HG03354 (cell line): Measurements from ENCODE around the gene NOSIP.

Experiments used
- ATAC-seq: cut with Tn5 transposase; IDR thresholded peaks from one replicate; pipeline ENCODE4 v1.9.1; 2021; ENCODE audit warnings: mild to moderate bottlenecking; ENCODE audit not compliant: unreplicated experiment, poor library complexity, severe bottlenecking

NOSIP gene

GRCh38 chr19:49595819-49596404 is 15.6 kb upstream of the NOSIP start:
- no peak for ATAC-seq

GRCh38 chr19:49594993-49595818 is 14.8 kb upstream of the NOSIP start:
- ATAC-seq: no peak

DNA sequence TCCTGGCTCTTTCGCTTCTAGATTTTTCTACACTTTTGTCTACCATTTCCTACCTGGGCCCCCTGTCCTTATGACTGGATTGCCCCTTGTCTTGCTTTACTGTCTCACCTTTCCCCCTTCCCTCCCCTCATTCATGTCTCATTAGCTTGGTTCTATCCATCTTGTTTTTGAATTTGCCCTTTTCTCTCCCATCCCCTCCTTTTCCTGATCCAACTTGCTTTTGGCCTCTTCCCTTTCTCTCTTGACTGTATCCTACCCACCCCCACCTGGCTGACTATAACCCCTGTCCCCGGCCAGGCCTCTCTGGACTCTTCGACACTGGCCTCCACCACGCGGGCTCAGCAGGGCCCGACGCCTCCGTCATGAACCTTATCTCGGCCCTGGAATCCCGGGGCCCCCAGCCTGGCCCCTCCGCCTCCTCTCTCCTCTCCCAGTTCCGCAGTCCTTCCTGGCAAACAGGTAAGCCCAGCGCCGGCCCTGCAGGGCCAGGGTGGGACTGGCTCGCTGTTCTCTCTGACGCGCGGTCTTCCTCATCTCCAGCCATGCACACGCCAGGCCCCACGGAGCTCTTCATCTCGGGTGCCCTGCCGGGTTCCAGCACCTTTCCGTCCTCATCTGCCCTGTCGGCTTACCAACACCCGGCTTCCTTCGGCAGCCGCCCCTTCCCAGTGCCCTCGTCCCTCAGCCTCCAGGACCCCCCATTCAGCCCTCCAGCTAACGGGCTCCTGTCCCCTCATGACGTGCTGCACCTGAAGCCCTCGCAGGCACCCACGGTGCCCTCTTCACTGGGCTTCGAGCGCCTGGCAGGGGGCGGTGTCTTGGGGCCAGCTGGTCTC is 14.0 kb upstream of the NOSIP start:
- no peak for ATAC-seq

- peak; percentile 41 for ATAC-seq
Observed at GRCh38 chr19:49593233-49594113, 13.1 kb upstream of the NOSIP start.

DNA sequence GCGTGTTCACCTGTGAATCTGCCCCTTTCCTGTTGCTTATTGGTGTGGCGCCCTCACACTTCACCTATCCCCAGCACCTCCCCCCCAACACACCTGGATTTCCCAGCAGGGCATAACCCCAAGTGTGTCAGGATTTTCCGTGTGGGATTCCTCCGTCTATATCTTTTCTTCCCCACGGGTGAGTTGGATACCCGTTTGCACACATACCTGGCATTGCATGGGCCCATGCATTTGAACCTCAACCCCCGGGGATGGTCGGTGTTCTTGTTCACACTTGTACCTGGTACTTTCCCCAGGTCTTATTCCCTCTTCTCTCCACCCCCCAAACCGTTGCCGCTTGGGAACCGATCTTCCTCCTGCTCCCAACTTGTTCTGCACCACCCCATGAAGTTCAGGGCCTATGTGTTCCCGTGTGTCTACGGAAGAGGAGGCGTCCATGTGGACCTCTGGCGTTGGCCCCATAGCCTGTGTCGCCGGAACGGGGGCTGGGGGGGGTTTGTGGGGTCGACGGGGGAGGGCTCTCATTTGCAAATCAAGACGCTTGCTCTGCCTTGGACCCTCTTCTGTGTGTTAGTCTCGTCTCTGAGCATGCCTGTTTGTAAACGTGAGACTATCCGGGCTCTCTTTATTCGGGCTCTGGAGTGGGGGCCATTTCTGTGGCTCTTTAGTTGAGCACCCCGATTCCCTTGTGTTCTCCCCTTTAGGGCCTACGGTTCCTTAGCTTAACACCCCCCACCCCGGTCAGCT is 12.3 kb upstream of the NOSIP start:
- no peak for ATAC-seq

DNA sequence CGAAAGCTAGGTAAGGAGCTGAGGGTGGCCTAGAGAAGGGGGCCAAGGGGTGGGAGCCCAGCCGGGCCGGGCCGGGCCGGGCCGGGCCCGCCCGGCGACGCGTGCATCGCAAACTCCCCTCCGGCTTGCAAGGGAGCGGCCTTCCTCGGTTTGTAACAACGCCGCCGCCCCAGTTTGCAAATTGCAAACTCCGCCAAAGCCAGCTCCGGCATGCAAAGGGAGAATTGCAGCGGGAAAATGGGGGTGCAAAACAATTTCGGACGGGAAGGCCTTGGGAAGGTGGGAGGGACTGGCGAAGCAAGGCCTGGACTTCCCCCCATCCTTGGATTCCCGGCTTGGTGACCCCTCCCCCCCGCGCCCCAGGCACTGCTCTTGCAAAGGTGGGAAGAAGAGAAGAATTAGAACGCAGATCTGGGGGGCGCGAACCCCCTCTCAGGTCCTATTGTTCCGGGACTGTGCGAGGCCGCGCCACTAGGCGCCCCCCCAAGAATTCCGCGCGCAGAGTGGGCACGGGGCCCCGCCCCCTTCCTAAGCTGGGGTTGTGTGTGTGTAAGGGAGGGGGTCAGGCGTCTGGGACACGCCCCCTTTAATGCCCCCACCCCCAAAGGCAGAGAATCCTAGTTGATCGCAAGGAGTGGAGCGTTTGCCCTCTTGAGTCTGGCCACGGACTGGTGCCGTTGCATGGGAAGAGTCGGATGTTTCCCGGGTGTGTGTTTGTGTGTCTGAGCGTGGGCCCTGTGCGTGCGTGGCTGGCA is 11.6 kb upstream of the NOSIP start:
- no peak for ATAC-seq

DNA sequence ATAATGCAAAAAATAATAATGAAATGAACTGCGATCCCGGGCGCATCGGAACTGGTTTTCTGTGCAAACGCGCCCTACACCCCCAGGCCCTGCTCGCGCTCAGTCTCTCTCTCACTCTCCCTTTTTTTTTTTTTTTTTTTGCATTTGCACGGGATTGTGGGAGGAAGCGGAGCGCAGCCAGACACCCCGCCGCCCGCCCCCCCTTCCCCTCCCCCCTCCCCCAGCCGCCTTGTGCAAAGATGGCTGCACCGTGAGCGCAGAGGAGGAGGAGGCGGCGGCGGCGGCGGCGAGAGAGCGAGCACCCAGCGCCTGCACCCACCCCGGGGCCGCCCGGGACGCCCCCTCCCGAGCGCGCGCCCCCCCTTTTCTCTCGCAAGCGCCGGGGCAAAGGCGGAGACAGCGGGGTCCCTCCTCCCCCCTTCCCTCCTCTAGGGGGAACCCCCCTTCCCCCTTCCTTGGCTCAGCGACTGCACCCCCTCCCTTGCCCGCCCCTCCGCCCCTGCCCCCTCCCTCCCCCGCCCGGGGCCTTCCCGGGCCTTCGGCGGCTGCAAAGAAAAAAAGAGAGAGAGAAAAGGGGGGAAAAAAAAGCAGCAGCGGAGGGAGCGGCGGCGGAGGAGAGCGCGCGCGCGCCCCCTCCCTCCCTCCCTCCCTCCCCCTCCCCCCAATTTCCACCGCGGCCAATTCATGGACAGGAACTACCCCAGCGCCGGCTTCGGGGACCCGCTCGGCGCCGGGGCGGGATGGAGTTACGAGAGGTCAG is 10.8 kb upstream of the NOSIP start, which contains the start of gene PRR12:
TSS of gene PRR12 (plus strand) at position 212 of the 760 bp plus-strand sequence. CDS start at position 685, 473 bp downstream.
- no peak for ATAC-seq

- ATAC-seq: peak; percentile 76
Observed at GRCh38 chr19:49590071-49590970, 10.0 kb upstream of the NOSIP start.

DNA sequence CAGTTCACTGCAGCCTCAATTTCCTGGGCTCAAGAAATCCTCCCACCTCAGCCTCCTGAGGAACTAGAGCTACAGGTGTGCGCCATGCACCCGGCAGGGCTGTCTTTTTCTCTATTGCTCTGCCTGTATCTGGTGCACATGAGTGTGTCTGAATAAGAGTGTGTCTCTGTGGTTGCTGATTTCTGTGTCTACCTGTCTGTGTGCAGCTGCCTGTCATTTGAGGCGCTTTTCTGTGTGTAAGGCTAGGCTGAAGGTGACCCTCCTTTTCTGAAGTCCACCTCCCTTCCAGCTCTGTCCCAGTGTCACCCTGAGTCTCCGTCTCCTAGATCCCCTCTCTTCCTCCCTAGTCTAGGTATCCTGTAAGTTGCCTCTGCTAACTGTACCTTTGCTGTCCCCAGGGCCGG is 9.1 kb upstream of the NOSIP start:
- ATAC-seq: no peak

DNA sequence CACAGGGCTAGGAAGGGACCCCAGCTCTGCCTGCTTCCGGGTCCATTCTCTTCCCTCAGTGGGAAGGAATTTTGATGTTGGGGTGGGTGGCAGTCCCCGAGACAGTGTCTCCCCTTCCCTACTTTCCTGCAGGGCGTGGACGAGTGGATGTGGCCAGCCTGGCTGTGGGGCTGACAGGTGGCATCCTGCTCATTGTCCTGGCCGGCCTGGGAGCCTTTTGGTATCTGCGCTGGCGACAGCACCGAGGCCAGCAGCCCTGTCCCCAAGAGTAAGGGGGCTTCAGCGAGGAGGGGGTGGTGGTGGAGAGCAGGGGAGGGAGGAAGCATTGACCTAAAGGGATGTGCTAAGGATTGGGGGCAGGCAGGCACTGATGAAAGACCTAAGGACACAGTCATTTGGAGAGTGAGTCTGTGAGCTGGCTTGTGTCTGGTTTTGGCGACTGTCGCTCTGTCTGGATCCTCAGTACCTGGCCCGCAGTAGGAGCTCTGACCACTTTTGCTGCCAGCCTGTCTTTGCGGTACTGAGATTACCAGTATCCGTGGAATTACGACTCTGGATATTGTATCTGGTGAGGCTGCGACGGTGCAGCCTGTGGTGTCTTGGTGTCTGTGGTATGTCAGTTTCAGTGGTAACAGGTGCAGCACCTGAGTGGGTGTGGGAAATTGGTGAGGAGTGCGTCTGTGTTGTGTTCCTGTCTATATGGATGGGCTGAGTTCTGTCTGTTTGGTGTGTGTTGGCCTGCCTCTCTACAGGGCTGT is 8.2 kb upstream of the NOSIP start:
- no peak for ATAC-seq

DNA sequence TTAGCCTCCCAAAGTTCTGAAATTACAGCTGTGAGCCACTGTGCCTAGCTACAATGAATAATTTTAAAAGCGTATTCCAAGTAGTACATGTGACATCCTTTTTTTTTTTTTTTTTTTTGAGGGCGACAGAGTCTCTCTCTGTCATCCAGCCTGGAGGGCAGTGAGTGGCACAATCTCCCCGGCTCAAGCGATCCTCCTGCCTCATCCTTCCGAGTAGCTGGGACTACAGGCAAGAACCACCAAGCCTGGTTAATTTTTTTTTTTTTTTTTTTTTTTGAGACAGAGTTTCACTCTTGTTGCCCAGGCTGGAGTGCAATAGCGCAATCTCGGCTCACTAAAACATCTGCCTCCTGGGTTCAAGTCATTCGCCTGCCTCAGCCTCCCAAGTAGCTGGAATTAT is 6.9 kb upstream of the NOSIP start:
- ATAC-seq: no peak

DNA sequence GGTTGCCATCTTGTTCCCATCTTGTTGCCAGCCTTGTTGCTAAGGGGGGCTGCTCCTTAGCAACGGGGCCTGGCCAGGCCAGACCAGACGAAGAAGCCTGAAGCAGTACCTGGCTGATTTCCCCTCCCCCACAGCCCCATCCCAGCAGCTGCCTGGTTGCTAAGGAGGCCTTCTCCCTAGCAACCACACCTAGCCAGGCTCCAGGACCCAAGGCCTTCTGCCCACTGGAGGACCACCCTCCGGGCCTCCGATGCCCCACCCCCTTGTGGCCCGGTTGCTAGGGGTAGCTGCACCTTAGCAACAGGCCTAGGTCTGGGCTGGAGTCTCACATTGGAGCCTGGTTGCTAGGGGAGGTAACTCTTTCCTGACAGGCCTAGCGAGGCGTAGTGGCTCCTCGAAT is 4.7 kb upstream of the NOSIP start:
- no peak for ATAC-seq

DNA sequence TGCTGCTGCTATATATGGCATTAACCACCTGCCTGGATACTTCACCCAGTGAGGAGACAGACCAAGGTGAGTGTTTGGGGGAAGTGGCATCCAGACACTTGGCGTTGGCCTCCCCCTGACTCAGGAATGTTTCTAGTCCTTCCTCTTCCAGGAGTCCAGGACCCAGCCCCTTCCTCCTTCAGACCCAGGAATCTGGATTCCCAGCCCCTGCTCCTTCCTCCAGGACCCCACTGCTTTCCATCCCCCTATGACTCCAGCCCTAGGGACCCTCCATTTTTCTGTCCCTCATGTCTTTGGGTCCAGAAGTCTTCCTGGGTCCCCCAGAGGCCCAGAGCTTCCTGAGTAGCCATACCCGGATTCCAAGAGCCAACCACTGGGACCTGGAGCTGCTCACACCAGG is 2.9 kb upstream of the NOSIP start:
- no peak for ATAC-seq

- ATAC-seq: peak; percentile 3
Observed at GRCh38 chr19:49581007-49581508, 702 bp upstream of the NOSIP start, which contains the start of gene PRRG2. PRRG2 (plus strand) TSS chr19:49581316; CDS start chr19:49583220, 1,904 bp downstream.

GRCh38 chr19:49579947-49580263 is 451 bp downstream of the NOSIP start:
- no peak for ATAC-seq

DNA sequence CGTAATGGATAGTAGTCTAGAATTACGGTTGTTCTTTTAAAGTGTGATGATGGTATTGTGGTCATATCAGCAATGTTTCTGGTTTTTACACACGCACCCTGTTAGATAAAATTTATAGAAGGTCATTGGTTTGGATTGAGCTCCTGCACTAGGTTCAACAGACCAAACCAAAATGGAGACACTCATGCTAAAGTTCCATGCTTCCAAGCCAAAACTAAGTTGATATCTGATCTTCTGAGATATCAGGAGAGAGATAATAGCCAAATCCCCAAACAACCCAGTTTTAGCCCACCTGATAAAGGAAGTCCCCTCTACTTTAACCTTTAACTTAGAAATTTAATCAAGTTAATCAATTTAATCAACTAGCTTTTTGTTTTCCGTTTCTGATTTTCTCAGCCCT is 1.2 kb downstream of the NOSIP start:
- no peak for ATAC-seq
